Cortex of kidney (tissue), 1 donor: ENCODE results near the gene ETF1.
"Not testable (repeated sequence)": the region's sequence is repeated elsewhere in the genome, so short reads cannot be mapped to it uniquely, and the experiment has no call there.

Experiments used
- DNase-seq: peaks from one replicate; lab custom pipeline; 2025; lab: John Stamatoyannopoulos, UW

ETF1 gene

GRCh38 chr5:138529812-138530211 is 13.2 kb downstream of the ETF1 start:
- DNase-seq: no peak

GRCh38 chr5:138528744-138529469 is 14.1 kb downstream of the ETF1 start:
- DNase-seq: no peak

- DNase-seq: no peak
Observed at GRCh38 chr5:138528208-138528607, 14.8 kb downstream of the ETF1 start.

GRCh38 chr5:138527170-138527569 is 15.9 kb downstream of the ETF1 start:
- DNase-seq: no peak

- no peak for DNase-seq
Observed at GRCh38 chr5:138523406-138523805, 19.6 kb downstream of the ETF1 start.

DNA sequence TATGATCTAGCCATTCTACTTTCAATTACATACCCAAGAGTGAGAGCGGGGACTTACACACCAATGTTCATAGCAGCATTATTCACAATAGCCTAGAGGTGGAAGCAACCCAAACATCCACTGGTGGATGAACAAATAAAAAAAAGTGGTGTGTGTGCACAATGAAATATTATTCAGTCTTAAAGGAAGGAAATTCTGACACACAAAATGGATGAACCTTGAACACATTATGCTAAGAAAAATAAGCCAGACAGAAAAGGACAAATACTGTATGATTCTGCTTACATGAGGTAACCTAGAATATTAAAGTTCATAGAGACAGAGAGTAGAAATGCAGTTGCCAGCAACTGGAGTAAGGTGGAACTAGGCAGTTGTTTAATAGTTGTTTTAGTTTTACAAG is 22.1 kb downstream of the ETF1 start:
- DNase-seq: no peak

GRCh38 chr5:138517437-138517836 is 25.6 kb downstream of the ETF1 start:
- no peak for DNase-seq

DNA sequence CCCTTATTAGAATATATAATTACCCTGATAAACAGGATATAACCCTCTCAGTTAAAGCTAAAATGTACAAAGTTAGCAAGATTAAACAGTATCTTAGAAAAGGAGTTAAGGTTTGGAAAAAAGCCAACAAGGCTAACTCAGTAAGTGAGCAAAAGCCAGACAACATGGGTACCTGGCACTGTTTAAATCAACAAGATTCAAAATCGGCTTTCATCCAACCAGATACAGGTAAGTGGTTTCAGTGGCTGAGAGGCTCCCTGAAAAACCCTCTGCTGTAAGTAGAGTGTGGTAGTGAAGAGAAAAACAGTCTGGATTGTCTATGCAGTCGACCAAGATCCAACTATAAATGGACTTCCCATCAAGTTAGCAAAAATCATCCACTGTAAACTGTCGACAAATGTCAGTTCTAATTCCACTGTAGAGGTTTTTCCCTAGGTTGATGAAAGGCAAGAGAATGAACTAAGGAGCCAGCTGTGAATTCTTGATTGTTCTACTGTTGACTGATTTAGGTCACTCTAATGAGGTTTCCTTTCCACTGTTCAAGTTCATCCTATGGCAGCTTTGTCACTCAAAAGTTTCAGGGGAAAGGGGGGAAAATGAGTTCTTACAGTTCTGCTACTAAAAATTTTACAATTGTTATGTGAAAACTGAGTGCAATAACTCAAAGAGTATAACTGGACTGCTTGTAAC is 27.3 kb downstream of the ETF1 start:
- DNase-seq: no peak

DNA sequence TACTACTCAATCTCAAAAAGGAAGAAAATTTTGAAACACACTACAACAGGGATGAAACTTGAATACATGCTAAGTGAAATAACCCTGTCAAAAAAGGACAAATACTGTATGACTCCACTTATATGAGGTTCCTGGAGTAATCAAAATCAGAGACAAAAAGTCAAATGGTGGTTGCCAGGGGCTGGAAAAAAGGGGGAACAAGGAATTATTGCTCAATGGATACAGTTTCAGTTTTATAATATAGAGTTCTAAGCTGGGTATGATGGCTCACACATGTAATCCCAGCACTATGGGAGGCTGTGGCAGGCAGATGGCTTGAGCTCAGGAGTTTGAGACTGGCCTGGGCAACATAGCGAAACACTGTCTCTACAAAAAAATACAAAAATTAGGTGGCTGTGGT is 29.0 kb downstream of the ETF1 start:
- DNase-seq: no peak

GRCh38 chr5:138508958-138509357 is 34.1 kb downstream of the ETF1 start:
- DNase-seq: no peak

- DNase-seq: not testable (repeated sequence)
Observed at GRCh38 chr5:138507485-138507884, 35.6 kb downstream of the ETF1 start.

GRCh38 chr5:138506370-138507306 is 36.4 kb downstream of the ETF1 start:
- DNase-seq: no peak

DNA sequence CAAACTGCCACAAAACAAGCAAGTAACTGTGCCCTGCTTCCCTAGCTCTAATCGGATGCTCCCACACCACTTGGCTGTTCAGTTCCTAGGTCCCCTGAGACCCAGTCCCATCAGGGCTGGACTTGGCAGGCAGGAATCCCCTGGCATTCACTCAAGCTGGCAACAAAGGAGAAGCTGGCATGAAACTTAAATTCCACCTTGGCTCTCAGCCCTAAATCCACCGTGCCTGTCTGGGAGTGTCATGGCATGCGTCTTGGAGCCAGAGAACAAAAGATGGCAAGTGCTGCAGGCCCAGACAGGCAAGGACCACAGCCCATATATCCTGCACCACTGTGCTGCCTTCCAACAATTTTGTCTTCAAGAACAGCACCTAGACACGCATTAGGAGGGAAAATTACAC is 38.2 kb downstream of the ETF1 start:
- DNase-seq: no peak

DNA sequence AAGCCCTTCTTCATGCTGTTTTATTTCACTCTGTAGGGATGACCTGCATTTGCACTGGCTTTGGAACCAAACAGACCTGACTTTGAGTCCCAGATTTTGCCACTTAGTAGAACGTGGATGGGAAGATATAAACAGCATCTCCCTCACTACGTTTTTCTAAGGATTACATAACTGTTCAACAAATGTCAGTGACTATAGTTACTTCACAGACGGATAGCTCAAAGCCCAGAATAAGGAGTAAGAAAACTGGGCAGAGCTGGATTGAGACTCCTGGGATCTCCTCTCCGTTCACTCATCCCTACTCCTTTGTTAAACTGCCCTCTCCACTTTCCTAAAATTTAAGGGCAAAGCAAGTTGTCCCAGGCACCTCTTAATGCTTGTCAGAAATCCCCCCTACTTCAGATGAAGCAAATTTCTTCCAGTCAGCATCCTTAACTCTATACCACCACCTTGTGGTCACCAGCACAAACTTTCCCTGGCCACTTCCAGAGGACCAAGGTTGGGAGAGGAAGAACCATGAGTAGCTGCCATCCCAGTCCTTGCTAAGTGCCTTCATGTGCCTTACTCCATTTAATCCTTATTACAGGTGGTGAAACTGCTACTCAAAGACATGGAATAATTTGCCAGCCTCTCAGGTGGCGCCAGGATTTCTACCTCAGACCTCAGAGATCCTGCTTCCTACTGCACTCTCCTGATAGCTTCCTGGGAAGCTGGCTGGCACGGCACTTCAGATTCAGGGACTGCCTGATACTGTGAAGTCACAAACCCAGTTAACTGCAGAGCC is 39.4 kb downstream of the ETF1 start:
- no peak for DNase-seq

DNA sequence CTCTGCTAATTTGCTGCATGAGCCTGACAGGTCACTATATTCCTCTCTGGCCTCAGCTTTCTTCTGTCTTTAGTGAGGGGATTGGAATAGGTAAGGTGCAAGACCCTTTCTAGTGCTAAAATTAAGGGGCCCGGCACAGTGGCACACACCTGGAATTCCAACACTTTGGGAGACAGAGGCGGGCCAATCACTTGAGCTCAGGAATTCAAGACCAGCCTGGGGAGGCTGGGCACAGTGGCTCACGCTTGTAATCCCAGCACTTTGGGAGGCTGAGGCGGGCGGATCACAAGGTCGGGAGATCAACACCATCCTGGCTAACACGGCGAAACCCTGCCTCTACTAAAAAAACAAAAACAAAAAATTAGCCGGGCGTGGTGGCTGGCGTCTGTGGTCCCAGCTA is 40.5 kb downstream of the ETF1 start:
- DNase-seq: no peak

DNA sequence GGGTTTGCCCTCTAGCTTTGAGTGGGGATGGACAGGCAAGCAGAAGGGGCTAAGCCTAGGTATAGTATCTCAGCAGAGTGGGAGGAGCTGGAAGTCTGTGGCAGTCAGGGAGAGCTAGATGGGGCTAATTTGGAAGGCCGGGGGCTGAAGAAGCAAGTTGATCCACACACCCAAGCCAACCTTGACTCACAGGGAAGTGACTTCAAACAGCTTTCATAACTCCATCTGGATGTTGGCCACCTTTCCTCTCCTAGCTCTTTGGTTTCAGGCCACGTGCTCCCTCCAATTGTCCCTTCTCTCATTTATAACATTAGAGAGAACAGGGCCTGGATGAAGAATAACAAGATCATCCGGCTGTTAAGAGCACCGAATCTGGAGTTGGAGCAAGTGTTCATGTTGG is 40.9 kb downstream of the ETF1 start:
- DNase-seq: no peak

DNA sequence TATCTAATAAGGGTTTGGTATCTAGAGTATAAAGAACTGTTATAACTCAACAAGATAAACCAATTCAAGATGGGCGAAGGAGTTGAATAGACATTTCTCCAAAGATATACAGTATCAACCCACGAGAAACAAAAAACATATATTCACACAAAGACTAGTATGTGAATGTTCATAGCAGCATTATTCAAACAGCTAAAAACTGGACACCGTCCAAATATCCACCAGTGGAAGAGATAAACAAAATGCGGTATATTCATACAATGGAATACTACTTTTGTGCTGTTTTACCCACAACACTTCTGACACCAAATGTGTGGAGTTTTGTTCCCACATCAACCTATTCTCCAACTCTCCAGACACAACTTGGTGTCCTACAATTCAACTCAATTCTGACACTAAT is 44.7 kb downstream of the ETF1 start:
- no peak for DNase-seq

DNA sequence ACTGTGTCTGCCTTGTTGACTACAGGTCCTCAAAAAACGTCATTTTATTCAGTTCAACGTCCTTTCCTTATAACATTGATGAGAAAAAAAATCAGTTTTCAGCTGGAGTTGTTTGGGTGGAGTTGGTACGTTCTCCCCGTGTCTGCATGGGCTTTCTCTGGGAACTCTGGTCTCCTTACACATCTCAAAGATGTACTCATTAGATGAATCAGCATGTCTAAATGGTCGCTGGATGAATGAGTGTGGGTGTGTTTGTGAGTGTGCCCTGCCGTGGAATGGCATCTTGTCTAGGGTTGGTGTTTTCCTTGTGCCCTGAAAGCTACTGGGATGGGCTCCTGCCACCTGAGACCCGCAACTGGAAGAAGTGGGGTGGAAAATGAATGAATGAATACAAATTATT is 47.7 kb downstream of the ETF1 start:
- no peak for DNase-seq

- DNase-seq: no peak
Observed at GRCh38 chr5:138492560-138493045, 50.4 kb downstream of the ETF1 start.

GRCh38 chr5:138491669-138492559 is 51.1 kb downstream of the ETF1 start:
- no peak for DNase-seq

DNA sequence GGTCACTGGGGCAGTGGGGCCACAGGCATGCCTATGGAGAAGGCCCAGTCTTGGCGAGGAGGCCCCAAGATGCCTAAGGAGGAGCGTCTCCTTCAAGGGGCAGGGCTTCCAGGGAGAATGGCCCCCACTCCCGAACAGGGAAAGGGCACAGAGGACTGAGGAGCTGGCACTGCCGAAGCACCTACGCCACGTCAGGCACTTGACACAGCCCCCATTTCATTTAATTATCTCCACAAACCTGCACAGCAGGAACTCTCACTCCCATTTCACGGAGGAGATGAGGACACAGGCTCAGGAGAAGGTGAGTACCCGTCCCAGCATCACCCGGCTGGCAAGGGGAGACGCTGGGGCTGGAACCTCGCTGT is 51.8 kb downstream of the ETF1 start:
- DNase-seq: no peak
